Transverse colon (tissue), 4 donors: Measurements from ENCODE around the gene MTMR3.

ENCODE experiments used
- EP300 ChIP-seq: sonication (generic); formaldehyde crosslinking; IDR thresholded peaks from one replicate; pipeline ENCODE4 v1.6.1; 2017; ENCODE audit warnings: antibody characterized with exemption, low read depth
- POLR2A ChIP-seq: fragments of 450-650 bp; IDR thresholded peaks from one replicate; pipeline ENCODE4 v1.6.1; 2016; ENCODE audit warnings: antibody characterized with exemption, mild to moderate bottlenecking, moderate library complexity
- POLR2AphosphoS5 ChIP-seq, 3 donors: sonication (generic); formaldehyde crosslinking; IDR thresholded peaks; one replicate each; pipeline ENCODE4 v1.6.1; 2016; ENCODE audit warnings: antibody characterized with exemption in 3 of 3
- TF ChIP-seq, protein P1 (sequence below), 5 experiments: fragments of 200-600 bp in 3 of 5; fragments of 450-650 bp in 2 of 5; sonication (generic) in 3 of 5; IDR thresholded peaks; 1 replicate in 2 of 5; 2 replicates in 3 of 5; pipeline ENCODE4 v1.5.1; 2016 to 2017; ENCODE audit warnings: antibody characterized with exemption in 5 of 5, inconsistent platforms in 3 of 5, mild to moderate bottlenecking in 2 of 5, moderate library complexity in 1 of 5

DNA sequence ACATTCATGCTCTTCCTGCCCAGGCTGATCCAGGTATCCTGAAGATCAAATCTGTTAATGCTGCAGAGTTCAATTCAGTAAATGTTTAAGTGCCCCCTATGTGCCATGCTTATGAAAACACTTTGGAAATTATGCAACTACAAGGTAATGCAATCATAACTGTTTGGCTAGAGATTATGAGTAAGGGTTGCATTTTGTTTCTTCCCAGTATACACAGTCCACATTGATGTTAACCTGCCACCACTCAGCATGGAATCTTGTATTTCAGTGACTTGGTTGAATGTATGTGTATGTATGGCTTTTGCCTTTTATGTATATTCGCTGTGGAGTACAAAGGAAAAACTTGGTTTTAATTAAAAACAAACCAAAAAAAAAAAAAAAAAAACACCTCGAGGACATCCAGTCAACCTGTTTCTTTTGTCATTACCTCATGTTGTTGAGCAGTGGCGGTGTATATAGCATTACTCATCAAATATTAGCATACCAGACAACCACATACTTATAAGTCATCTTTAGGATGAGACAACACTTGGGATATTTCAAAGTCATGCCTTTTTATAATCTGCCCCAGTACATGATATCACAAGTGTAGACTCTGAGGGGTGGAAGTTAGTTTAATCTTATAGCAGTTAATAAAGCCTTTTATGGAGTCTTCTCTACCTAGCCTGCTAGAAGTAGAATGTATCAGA, 111.2 kb downstream of the MTMR3 start:
- TF ChIP-seq POLR2AphosphoS5 (IDR thresholded peaks at IDR 0.05) (no peak), POLR2A (no peak), EP300 (no peak)
- TF ChIP-seq, protein P1, sequence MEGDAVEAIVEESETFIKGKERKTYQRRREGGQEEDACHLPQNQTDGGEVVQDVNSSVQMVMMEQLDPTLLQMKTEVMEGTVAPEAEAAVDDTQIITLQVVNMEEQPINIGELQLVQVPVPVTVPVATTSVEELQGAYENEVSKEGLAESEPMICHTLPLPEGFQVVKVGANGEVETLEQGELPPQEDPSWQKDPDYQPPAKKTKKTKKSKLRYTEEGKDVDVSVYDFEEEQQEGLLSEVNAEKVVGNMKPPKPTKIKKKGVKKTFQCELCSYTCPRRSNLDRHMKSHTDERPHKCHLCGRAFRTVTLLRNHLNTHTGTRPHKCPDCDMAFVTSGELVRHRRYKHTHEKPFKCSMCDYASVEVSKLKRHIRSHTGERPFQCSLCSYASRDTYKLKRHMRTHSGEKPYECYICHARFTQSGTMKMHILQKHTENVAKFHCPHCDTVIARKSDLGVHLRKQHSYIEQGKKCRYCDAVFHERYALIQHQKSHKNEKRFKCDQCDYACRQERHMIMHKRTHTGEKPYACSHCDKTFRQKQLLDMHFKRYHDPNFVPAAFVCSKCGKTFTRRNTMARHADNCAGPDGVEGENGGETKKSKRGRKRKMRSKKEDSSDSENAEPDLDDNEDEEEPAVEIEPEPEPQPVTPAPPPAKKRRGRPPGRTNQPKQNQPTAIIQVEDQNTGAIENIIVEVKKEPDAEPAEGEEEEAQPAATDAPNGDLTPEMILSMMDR (IDR thresholded peaks at IDR 0.05), result no peak
